DMS53 (cell line): ENCODE measurements around the gene ZMYND8.
"Not testable (repeated sequence)": the region's sequence is repeated elsewhere in the genome, so short reads cannot be mapped to it uniquely, and the experiment has no call there.

Experiments
- DNase-seq: peaks from one replicate; lab custom pipeline; 2025; lab: John Stamatoyannopoulos, UW

The ZMYND8 gene

DNA sequence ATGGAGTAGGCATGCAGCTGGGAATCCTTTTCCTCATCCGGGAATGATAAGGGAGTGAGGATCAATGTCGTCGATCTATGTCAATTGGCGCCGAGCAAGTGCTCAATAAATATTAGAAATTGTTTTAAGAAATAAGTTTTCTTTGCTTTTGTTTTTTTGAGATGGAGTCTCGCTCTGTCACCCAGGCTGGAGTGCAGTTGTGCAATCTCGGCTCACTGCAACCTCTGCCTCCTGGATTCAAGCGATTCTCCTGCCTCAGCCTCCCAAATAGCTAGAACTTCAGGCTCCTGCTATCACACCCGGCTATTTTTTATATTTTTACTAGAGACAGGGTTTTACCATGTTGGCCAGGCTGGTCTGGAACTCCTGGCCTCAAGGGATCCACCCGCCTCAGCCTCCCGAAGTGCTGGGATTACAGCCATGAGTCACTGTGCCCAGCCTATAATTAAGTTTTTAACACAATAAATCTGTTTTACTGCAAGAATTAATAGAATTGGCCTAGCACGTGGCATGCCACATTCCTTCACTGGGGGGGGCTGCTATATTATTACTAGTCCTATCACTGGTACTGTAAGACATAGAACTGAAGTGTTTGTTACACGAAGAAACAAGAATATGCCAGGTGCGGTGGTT is 92.2 kb downstream of the ZMYND8 start:
- DNase-seq = not testable (repeated sequence)

DNA sequence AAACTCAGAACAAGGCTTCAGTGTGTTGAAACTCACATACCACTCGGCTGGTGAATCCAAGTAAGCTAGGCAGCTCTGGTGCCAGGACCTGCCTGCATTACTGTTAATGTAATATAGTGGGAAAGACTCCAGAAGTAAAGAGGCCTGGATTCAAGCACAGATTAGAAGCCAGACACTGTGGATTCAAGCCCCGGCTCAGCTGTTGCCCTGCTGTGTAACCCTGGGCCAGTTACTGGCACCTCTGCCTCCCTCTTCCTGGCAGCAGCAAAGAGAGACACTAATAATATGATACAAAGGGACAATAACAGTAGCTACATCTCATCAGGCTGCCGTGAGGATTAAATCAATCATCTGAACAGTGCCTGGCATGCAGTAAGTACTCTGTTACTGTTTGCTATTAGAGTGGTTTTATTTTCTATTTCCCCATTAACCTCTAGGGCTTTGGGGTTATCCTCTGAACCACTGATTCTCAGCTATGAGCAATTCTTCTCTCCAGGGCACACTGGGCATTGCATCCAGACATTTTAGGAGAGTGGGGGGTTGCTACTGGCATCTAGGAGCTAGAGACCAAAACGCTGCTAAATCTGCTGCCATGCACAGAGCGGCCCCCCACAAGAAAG is 92.9 kb downstream of the ZMYND8 start:
- DNase-seq = no peak

DNA sequence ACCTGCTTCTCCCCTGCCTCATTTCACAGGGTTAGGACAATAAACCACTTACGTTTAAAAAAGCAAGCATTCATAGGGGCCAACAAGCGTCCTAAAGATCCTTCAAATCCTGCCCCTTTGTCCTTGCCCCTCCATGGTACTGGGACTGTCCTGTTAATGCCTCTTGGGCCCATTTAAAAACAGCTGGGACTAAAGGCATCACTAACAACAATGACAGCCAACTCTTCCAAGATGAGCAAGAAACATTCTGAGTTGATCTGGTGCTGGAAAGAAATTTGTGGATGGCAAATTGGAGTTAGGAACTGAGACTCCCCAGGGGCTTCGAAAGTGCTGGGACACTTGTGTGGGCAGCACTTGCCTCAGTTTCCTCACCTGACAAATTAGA is 93.4 kb downstream of the ZMYND8 start:
- no peak for DNase-seq

DNA sequence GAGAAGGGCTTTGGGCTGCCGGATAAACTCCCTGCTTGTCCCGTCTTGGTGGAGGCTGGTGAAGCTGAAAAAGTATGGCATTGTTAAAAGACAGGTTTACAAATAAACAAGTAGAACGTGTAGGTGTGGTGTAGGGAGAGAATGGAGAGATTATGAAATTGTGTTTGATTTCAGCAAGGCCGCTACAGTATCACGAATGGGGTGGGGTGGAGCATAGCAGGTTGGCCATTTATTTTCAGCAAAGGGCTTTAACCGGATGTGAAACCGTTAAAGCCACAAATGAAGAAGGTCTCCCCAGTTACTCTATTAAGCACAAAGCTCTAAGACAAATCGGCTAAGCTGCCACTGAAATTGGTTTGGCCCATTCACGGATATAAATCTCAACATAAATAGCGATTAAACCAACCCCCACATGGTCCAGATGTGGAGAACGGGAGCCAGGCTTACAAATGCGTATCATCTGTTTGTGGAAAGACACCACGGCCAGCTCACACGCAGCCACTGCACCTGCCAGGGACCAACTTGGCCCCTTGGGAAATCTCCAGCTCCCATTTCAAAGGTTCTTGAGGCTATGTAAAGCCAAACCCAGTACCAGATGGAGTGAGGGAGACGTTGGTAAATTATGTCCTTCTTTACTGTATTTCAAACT is 94.0 kb downstream of the ZMYND8 start:
- DNase-seq = no peak

DNA sequence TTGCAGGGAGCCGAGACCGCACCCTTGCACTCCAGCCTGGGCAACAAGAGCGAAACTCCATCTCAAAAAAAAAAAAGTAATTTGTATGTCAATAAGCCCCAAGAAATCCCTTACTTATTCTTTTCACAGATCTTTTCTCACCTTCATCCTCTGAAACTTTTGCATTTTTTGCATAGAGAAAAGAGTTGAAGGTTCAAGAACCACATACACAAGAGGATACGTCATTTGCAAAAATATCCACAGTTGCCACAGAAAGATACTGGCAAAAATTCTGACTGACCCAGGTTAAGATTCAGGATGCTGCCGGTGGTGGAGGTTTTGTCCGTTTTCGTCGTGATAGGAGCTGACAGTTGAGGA is 94.5 kb downstream of the ZMYND8 start:
- DNase-seq = no peak

DNA sequence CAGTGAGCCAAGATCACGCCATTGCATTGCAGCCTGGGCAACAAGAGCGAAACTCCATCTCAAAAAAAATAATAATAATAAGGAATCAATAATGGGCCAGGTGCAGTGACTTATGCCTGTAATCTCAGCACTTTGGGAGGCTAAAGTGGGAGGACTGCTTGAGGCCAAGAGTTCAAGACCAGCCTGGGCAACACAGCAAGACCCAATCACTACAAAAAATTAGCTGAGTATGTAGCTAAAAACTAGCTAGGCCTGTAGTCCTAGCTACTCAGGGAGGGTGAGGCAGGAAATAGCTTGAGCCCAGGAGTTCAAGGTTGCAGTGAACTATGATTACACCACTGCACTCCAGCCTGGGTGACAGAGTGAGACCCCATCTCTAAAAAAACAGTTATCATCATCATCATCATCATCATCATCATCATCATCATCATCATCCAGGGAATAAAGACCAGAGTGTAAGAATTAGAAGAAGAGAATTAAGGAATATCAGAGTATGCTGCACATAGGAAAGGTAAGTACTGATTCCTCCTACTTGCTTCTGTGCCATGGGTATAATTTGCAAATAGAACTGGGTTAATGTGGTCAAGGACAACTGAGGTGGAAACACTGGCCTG is 95.2 kb downstream of the ZMYND8 start:
- DNase-seq = not testable (repeated sequence)

DNA sequence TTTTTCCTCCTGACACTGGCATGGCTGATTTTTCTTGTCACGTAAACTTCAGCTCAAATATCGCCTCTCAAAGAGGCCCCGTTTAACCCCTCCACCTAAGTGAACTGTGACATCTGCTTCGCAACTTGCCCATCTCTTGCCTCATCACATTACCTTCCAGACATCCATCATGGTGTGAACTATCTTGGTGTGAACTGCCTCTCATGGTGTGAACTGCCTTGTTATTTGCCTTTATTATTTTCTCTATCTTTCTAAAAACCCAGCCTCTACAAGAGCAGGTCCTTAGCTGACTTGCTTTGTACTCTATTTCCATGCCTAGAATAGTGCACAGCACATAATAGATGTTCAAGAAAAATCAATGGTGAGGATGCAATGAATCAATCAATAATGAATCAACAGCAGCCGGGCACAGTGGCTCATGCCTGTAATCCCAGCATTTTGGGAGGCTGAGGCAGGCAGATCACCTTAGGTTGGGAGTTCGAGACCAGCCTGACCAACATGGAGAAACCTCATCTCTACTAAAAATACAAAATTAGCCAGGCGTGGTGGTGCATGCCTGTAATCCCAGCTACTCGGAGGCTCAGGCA is 95.9 kb downstream of the ZMYND8 start:
- DNase-seq = not testable (repeated sequence)

DNA sequence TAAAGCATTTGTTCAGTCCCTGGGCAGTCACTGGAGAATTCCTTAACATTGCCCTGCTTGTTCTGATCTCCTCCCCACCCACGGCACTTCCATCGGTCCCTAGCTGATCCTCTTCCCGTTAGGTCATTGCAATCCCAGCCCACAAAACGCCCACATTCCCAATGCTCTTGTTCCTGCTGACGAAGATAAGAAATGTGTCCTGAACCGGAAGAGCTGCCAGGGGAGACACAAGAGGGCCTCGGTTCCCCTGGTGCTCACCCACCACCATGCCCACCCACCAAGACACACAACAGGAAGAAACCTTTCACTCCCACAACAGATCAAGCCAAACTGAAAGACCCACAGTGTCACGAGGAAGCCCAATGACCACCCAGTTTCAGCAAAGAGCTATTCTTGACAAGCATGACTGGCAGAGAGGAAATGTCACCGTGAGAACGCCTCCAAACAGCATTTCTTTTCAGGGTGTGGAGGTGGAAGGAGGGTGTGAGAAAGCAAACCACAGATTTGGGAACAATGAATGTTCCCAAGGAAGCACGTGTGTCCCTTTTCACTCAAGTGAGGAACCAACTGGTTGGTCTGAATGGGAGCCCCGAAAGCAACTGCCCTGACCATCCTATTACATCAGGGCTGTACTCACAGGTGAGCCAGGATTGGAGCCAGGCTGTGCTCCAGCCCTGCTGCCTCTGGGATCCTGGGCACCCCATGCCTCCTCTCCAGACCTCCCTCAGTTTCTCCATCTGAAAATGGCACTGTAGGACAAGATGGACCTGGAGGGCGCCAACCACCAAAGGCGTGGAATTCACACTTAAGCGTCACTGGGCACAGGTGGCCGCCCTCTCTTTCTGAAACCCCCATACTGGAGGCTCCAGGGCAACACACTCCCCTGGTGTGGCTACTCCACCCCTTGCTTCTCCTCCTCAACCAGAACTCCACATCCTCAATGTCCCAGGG is 97.5 kb downstream of the ZMYND8 start:
- no peak for DNase-seq

DNA sequence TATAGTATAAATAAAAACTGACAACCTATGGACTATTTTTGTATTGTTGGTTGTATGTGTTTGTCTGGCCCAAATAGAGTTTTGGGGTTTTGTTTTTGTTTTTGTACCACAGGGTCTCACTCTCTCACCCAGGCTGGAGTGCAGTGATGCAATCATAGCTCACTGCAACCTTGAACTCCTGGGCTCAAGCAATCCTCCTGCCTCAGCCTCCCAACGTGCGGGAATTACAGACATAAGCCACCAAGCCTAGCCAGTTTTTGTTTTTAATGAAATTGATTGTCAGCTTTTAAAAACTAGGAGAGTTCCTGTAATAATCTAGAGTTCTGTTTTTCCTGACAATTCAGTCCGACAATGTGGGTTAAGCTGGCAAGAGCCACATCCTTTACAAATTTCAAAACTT is 98.7 kb downstream of the ZMYND8 start:
- DNase-seq = no peak

DNA sequence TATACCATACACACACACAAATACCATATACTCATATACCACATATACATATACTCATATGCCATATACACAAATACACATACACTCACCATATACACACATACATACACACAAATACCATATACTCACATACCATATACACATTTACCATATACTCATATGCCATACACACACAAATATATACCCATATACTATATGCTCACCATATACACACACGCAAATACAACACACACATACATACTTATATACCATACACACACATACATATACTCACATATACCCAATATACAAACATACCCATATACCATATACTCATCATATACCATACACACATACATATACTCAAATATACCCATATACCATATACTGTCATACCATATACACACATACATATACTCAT is 99.2 kb downstream of the ZMYND8 start:
- DNase-seq = no peak

DNA sequence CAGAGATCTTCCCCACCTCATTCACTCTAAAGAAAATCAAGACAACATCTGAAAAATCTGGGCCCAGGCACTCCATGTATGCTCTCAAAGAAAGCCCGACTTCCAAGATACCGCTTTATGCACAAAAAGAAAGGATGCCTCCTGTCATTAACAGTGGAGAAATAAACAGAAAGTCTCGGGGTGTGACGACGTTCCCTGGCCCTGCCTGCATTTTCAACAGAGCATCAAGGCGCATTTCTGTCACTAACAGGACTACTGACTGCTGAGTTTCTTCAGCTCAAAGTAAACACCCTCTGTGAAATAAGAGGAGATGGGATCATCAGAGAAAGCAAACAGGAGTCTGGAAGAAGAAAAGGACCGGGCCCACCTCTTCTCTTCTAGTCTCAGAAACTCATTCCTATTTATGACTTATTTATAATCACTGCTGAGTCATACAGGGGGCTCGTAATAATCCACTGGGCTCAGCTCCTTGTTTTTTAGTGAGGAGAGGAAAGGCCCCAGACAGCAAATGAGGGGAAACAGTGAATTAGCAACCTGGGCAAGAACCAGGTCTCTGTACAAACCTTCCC is 99.7 kb downstream of the ZMYND8 start:
- no peak for DNase-seq

DNA sequence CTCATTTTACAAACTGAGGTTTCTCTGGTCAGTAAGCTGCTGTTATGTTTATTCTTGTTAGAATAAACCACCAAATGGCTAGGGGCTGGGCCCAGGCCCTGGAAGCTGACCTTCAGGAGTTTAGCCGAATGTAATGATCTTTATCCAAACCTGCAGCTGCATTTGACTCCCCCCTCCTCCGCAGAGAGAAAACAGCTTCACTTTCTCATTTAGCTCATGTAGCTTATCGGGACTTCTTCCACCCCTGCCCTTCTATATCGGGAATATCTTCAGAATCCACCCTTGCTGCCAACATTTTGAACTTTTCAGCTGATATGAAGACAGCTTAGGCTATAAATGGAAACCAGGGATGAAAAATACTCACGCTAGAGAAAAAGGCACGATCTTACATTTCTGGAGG is 102.6 kb downstream of the ZMYND8 start:
- no peak for DNase-seq

DNA sequence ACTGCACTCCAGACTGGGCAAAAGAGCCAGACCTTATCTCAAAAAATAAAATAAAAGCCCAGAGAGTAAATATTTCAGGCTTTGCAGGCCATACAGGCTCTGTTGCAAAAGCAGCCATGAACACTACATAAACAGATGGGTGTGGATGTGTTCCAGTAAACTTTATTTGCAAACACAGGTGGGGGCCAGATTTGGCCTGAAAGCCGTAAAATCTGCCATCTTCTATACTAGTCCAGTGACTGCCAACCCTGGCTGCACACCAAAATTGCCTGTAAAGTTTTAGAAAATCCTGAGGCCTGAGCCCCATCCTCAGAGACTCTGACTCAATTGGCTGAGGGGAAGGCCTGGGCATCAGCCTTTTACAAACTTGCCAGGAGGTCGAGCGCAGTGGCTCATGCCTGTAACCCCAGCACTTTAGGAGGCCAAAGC is 103.6 kb downstream of the ZMYND8 start:
- DNase-seq = no peak

DNA sequence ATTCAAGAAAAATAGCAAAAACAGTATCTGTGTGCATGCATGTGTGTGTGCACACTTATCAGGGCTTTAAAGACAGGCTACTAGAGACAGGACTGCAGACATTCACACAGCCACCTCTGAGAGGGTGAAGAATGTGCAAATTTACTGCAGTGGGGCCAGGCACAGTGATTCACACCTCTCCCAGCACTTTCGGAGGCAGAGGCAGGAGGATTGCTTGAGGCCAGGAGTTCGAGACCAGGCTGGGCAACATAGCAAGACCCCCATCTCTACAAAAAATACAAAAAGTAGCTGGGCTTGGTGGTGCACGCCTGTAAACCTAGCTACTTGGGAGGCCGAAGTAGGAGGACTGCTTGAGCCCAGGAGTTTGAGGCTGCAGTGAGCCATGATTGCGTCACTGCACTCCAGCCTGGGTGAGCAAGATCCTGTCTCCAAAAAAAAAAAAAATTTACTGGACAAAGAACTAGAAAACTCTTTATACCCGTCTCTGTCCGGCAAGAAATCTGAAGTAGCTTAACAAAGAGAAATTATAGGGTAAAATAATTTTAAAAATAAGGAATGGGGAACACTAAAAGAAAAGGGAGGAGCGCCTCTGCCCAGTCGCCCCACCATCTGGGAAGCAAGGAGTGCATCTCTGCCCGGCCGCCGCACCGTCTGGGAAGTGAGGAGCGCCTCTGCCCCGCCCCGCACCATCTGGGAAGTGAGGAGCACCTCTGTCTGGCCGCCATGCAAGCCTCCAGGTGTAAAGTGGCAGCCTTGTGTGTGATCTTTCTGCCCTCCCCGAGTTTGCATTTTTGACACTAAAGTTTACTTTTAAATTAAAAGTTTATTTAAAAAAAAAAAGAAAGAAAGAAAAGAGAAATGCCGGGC is 105.1 kb downstream of the ZMYND8 start:
- no peak for DNase-seq

DNA sequence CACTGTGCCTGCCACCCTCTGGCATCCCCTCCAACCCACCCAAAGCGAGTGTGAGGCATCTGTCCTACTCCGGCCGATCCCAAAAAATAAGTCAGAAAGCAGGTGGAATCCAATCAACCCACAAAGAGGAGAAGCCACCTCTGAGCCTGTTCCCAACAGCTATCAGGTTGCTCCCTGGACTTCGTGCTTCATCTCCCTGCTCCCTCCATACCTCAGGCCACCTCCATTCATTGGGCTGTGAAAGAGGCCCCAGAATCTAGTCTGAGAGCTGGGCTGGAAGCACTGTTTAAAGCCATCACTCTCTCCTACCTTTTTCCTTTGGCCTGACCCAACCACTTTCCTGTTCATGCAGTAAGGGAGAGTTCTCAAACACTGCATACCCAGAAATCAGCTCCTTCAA is 106.1 kb downstream of the ZMYND8 start:
- no peak for DNase-seq

DNA sequence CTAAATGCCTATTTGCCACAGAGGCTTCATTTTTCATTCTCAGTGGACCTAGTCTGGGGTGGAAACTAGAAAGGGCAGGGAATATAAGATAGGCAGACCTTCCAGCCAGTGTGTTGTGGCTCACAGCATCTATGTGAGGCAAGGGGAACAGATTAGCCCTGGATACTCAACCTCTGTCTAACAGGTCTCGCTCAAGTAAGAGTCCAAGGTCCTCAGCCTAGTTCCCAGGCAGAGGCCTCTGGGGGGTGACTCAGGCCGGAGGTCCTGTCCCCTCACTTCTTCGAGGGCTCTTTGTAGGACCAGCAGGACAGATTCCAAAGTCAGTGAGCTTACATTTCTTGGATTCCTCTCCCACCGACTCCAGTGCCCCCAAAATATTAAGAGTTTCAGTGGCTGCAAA is 106.6 kb downstream of the ZMYND8 start:
- DNase-seq = no peak

DNA sequence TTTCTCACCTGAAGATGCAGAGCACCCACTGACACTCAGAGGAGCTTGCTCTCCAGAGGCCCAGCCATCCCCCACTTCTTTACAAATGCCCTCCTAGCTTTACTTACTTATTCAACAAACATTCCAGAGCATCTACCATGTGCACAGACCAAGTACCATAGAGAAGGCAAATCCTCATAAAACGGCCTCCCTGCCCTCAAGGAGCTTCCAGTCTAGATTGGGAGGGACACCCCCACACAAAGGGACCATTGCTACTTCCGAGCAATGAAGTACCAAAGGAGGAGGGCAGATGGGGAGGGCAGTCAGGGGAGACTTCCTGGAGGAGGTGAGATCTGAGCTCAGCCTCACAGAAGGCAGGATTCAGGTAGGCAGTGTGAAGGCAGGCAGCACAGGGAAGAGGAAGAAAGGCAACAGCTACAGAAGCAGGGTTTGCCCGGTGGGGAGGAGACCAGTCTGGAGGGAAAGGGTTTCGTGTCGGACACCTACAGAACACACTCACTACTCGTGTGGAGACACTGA is 108.0 kb downstream of the ZMYND8 start:
- no peak for DNase-seq

DNA sequence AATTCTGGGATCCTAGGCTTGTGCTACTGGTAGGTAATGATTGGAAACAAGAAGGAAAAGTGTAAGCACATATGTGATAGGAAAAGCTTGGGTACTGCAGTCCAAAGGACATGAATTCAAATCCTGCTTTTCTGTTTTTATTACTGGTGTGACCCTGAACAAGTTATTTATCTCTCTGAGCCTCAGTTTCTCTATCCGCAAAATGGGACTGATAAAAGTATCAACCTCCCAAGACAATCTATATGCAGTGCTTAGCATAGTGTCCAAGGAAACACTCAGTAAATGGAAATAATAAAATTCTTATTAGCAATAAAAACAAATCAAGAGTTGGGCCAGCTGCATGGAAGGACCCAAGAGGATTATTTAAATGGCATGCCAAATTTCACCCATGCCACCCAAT is 108.5 kb downstream of the ZMYND8 start:
- no peak for DNase-seq

DNA sequence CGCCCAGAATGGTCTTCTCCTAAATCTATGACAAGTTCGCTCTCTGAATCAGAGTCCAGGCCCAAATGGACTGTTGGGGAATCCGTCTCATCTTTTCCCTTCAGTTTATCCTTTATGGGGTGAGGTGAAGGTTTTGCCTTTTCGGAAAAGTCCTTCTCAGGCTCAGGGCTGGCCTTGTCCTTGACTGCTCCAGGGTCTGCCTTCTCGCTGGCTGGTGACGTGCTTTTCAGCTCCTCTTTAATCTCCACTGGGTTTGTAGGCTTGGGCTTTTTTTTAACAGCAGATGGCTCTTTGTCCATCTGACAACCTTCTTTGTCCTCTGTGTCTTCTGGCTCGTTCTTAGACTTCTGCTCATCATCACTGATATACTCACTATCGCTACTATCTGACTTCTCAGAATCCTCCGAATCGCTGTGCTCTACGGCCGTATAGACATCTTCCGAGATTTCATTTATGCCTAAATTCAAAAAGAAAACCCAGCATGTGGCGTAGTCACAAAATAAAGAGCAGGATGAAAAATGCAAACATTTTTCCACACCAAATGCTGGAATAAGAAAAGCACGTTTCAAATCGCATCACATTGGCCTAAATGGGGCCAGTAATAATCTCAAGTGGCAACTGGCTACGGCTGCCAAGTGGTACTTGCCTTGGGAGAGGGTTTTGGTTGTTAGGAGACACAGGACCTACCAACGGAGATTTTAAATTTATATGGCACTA is 110.3 kb downstream of the ZMYND8 start:
- DNase-seq = no peak

DNA sequence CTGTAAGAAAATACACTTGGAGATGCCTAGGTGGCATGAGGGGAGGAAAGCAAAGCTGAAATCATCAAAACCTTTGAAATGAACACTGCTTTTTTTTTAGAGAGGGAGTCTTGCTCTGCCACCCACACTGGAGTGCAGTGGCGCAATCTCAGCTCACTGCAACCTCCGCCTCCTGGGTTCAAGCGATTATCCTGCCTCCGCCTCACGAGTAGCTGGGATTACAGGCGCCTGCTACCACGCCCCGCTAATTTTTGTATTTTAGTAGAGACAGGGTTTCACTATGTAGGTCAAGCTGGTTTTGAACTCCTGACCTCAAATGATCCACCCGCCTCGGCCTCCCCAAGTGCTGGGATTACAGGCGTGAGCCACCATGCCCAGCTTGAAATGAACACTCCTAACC is 111.3 kb downstream of the ZMYND8 start:
- DNase-seq = not testable (repeated sequence)
